A673 (cell line): ENCODE results near the gene ITPRIPL2.

Source experiments
- CTCF ChIP-seq: fragments of 300-800, 200-600 bp; sonication (generic); conservative IDR thresholded peaks from 2 replicates; pipeline ENCODE4 v1.5.1; 2017; ENCODE audit warnings: low read depth, mild to moderate bottlenecking, antibody characterized with exemption, low read length, moderate library complexity, mixed read lengths
- EZH2 ChIP-seq: fragments of 200-600 bp; sonication (generic); IDR thresholded peaks from 2 replicates; pipeline ENCODE4 v1.6.1; 2017; ENCODE audit warnings: borderline replicate concordance, low read depth, mild to moderate bottlenecking, mixed read lengths, antibody characterized with exemption, low read length; ENCODE audit not compliant: poor library complexity, severe bottlenecking

- TF ChIP-seq EZH2 (no peak), CTCF (no peak)
These were observed 33.9 kb downstream of the ITPRIPL2 start for GRCh38 chr16:19147627-19148026.
